Measurements from ENCODE around the gene GPR137B.
"Not testable (repeated sequence)": the region's sequence is repeated elsewhere in the genome, so short reads cannot be mapped to it uniquely, and the experiment has no call there.

GPR137B gene

GRCh38 chr1:236142253-236143103, at the start of gene GPR137B:
Gene GPR137B, plus strand, starts transcription at chr1:236142539. Its CDS starts 84 bp downstream, at chr1:236142623.
- peak; percentile 29 to 71 for DNase-seq

- no peak for DNase-seq
These were observed 49.4 kb upstream of the GPR137B start for GRCh38 chr1:236092899-236093298.

GRCh38 chr1:236095705-236096520, 46.4 kb upstream of the GPR137B start:
- DNase-seq = no peak

- not testable (repeated sequence) for DNase-seq
These were observed 45.5 kb upstream of the GPR137B start for GRCh38 chr1:236096660-236097482.

GRCh38 chr1:236098267-236098666, 44.1 kb upstream of the GPR137B start:
- no peak for DNase-seq

GRCh38 chr1:236099355-236099974, 42.9 kb upstream of the GPR137B start:
- peak in 1 of 2 experiments; percentile 40 for DNase-seq

GRCh38 chr1:236100799-236101198, 41.5 kb upstream of the GPR137B start:
- DNase-seq = no peak

GRCh38 chr1:236101233-236102200, 40.8 kb upstream of the GPR137B start:
- DNase-seq = no peak

GRCh38 chr1:236102611-236103010, 39.7 kb upstream of the GPR137B start:
- DNase-seq = no peak

- no peak for DNase-seq
These were observed 39.3 kb upstream of the GPR137B start for GRCh38 chr1:236103059-236103458.

GRCh38 chr1:236103646-236104218, 38.6 kb upstream of the GPR137B start:
- peak; percentile 4 to 54 for DNase-seq

- DNase-seq = no peak
These were observed 35.0 kb upstream of the GPR137B start for GRCh38 chr1:236107121-236107907.

- no peak for DNase-seq
These were observed 34.2 kb upstream of the GPR137B start for GRCh38 chr1:236108027-236108648.

- DNase-seq = no peak
These were observed 32.2 kb upstream of the GPR137B start for GRCh38 chr1:236110137-236110536.

GRCh38 chr1:236111527-236112331, 30.6 kb upstream of the GPR137B start:
- no peak for DNase-seq

GRCh38 chr1:236112332-236112627, 30.1 kb upstream of the GPR137B start:
- no peak for DNase-seq

- DNase-seq = no peak
These were observed 28.9 kb upstream of the GPR137B start for GRCh38 chr1:236113324-236114032.

- DNase-seq = no peak
These were observed 28.1 kb upstream of the GPR137B start for GRCh38 chr1:236114076-236114747.

Data from NCI-H526 (cell line).